ENCODE results near the gene UBXN6.

The UBXN6 gene

GRCh38 chr19:4446704-4447200 is 10.8 kb downstream of the UBXN6 start:
- Histone ChIP-seq H3K27me3 (ENCODE audit: insufficient read depth, low read length) (no peaks in the 10 kb centered on the region), H2AFZ (ENCODE audit: low read depth, low read length) (no peak overlapping the region), H3K36me3 (ENCODE audit: insufficient read depth, low read length) (peaks cover 81% of the 10 kb centered on the region), H3K9me3 (ENCODE audit: low read length) (no peaks in the 10 kb centered on the region), H3K4me1 (ENCODE audit: insufficient read depth, low read length) (no peaks in the 10 kb centered on the region), H3K4me3 (ENCODE audit: low read length) (no peak overlapping the region)

GRCh38 chr19:4445963-4446703 is 11.5 kb downstream of the UBXN6 start:
- Histone ChIP-seq H3K27me3 (ENCODE audit: insufficient read depth, low read length) (no peaks in the 10 kb centered on the region), H2AFZ (ENCODE audit: low read depth, low read length) (no peak overlapping the region), H3K4me3 (ENCODE audit: low read length) (no peak overlapping the region), H3K4me1 (ENCODE audit: insufficient read depth, low read length) (no peaks in the 10 kb centered on the region), H3K36me3 (ENCODE audit: insufficient read depth, low read length) (peaks cover 78% of the 10 kb centered on the region), H3K9me3 (ENCODE audit: low read length) (no peaks in the 10 kb centered on the region)

- H3K9me3 ChIP-seq (ENCODE audit: low read length): no peaks in the 10 kb centered on the region
- no peak overlapping the region for H2AFZ ChIP-seq (ENCODE audit: low read depth, low read length)
- no peak overlapping the region for H3K4me3 ChIP-seq (ENCODE audit: low read length)
- no peaks in the 10 kb centered on the region for H3K27me3 ChIP-seq (ENCODE audit: insufficient read depth, low read length)
- H3K4me1 ChIP-seq (ENCODE audit: insufficient read depth, low read length): no peaks in the 10 kb centered on the region
- H3K36me3 ChIP-seq (ENCODE audit: insufficient read depth, low read length): peaks cover 80% of the 10 kb centered on the region
Observed at GRCh38 chr19:4444765-4445741, 12.5 kb downstream of the UBXN6 start.

- Histone ChIP-seq H3K4me1 (ENCODE audit: insufficient read depth, low read length) (no peaks in the 10 kb centered on the region), H3K4me3 (ENCODE audit: low read length) (no peak overlapping the region), H3K9me3 (ENCODE audit: low read length) (no peaks in the 10 kb centered on the region), H3K36me3 (ENCODE audit: insufficient read depth, low read length) (peaks cover 82% of the 10 kb centered on the region), H3K27me3 (ENCODE audit: insufficient read depth, low read length) (no peaks in the 10 kb centered on the region), H2AFZ (ENCODE audit: low read depth, low read length) (no peak overlapping the region)
Observed at GRCh38 chr19:4443966-4444764, 13.4 kb downstream of the UBXN6 start.

GRCh38 chr19:4443188-4443587 is 14.4 kb downstream of the UBXN6 start:
- H3K4me3 ChIP-seq (ENCODE audit: low read length): no peak overlapping the region

GRCh38 chr19:4442819-4443146 is 14.8 kb downstream of the UBXN6 start:
- H3K9me3 ChIP-seq (ENCODE audit: low read length): no peaks in the 10 kb centered on the region
- H2AFZ ChIP-seq (ENCODE audit: low read depth, low read length): no peak overlapping the region
- no peak overlapping the region for H3K4me3 ChIP-seq (ENCODE audit: low read length)
- H3K36me3 ChIP-seq (ENCODE audit: insufficient read depth, low read length): peaks cover 81% of the 10 kb centered on the region
- H3K4me1 ChIP-seq (ENCODE audit: insufficient read depth, low read length): no peaks in the 10 kb centered on the region
- no peaks in the 10 kb centered on the region for H3K27me3 ChIP-seq (ENCODE audit: insufficient read depth, low read length)

More at GRCh38 chr19:4443188-4443587, 14.4 kb downstream of the UBXN6 start:
- Histone ChIP-seq H3K4me1 (ENCODE audit: insufficient read depth, low read length) (no peaks in the 10 kb centered on the region), H3K36me3 (ENCODE audit: insufficient read depth, low read length) (peaks cover 82% of the 10 kb centered on the region), H2AFZ (ENCODE audit: low read depth, low read length) (no peak overlapping the region), H3K27me3 (ENCODE audit: insufficient read depth, low read length) (no peaks in the 10 kb centered on the region), H3K9me3 (ENCODE audit: low read length) (no peaks in the 10 kb centered on the region)

- Histone ChIP-seq H3K36me3 (ENCODE audit: insufficient read depth, low read length) (peaks cover 79% of the 10 kb centered on the region), H3K9me3 (ENCODE audit: low read length) (no peaks in the 10 kb centered on the region)
Observed at GRCh38 chr19:4441994-4442818, 15.4 kb downstream of the UBXN6 start.

GRCh38 chr19:4439243-4439642 is 18.4 kb downstream of the UBXN6 start:
- no peak overlapping the region for H3K4me3 ChIP-seq (ENCODE audit: low read length)
- H3K36me3 ChIP-seq (ENCODE audit: insufficient read depth, low read length): peaks cover 75% of the 10 kb centered on the region
- no peak overlapping the region for H2AFZ ChIP-seq (ENCODE audit: low read depth, low read length)
- no peaks in the 10 kb centered on the region for H3K27me3 ChIP-seq (ENCODE audit: insufficient read depth, low read length)
- H3K4me1 ChIP-seq (ENCODE audit: insufficient read depth, low read length): no peaks in the 10 kb centered on the region
- H3K9me3 ChIP-seq (ENCODE audit: low read length): no peaks in the 10 kb centered on the region

More at GRCh38 chr19:4441994-4442818, 15.4 kb downstream of the UBXN6 start:
- Histone ChIP-seq H3K4me1 (ENCODE audit: insufficient read depth, low read length) (no peaks in the 10 kb centered on the region), H2AFZ (ENCODE audit: low read depth, low read length) (no peak overlapping the region), H3K4me3 (ENCODE audit: low read length) (no peak overlapping the region), H3K27me3 (ENCODE audit: insufficient read depth, low read length) (no peaks in the 10 kb centered on the region)

GRCh38 chr19:4437103-4437502 is 20.5 kb downstream of the UBXN6 start:
- Histone ChIP-seq H2AFZ (ENCODE audit: low read depth, low read length) (no peak overlapping the region), H3K36me3 (ENCODE audit: insufficient read depth, low read length) (peaks cover 77% of the 10 kb centered on the region), H3K27me3 (ENCODE audit: insufficient read depth, low read length) (no peaks in the 10 kb centered on the region), H3K4me1 (ENCODE audit: insufficient read depth, low read length) (no peaks in the 10 kb centered on the region), H3K4me3 (ENCODE audit: low read length) (no peak overlapping the region), H3K9me3 (ENCODE audit: low read length) (no peaks in the 10 kb centered on the region)

- Histone ChIP-seq H3K27me3 (ENCODE audit: insufficient read depth, low read length) (no peaks in the 10 kb centered on the region), H3K4me3 (ENCODE audit: low read length) (no peak overlapping the region), H3K36me3 (ENCODE audit: insufficient read depth, low read length) (peaks cover 84% of the 10 kb centered on the region), H2AFZ (ENCODE audit: low read depth, low read length) (no peak overlapping the region), H3K9me3 (ENCODE audit: low read length) (no peaks in the 10 kb centered on the region), H3K4me1 (ENCODE audit: insufficient read depth, low read length) (no peaks in the 10 kb centered on the region)
Observed at GRCh38 chr19:4436231-4436630, 21.4 kb downstream of the UBXN6 start.

GRCh38 chr19:4434391-4434790 is 23.2 kb downstream of the UBXN6 start:
- Histone ChIP-seq H3K27me3 (ENCODE audit: insufficient read depth, low read length) (no peaks in the 10 kb centered on the region), H2AFZ (ENCODE audit: low read depth, low read length) (no peak overlapping the region), H3K36me3 (ENCODE audit: insufficient read depth, low read length) (peaks cover 89% of the 10 kb centered on the region)

GRCh38 chr19:4432918-4433506 is 24.6 kb downstream of the UBXN6 start:
- peaks cover 91% of the 10 kb centered on the region for H3K36me3 ChIP-seq (ENCODE audit: insufficient read depth, low read length)
- H2AFZ ChIP-seq (ENCODE audit: low read depth, low read length): no peak overlapping the region
- no peak overlapping the region for H3K4me3 ChIP-seq (ENCODE audit: low read length)
- no peaks in the 10 kb centered on the region for H3K4me1 ChIP-seq (ENCODE audit: insufficient read depth, low read length)
- H3K27me3 ChIP-seq (ENCODE audit: insufficient read depth, low read length): no peaks in the 10 kb centered on the region
- no peaks in the 10 kb centered on the region for H3K9me3 ChIP-seq (ENCODE audit: low read length)

More at GRCh38 chr19:4434391-4434790, 23.2 kb downstream of the UBXN6 start:
- Histone ChIP-seq H3K4me3 (ENCODE audit: low read length) (no peak overlapping the region), H3K9me3 (ENCODE audit: low read length) (no peaks in the 10 kb centered on the region), H3K4me1 (ENCODE audit: insufficient read depth, low read length) (no peaks in the 10 kb centered on the region)
